HG02938 (cell line): ENCODE measurements around the gene SMDT1.
"Not testable (repeated sequence)": the region's sequence is repeated elsewhere in the genome, so short reads cannot be mapped to it uniquely, and the experiment has no call there.

Source experiments
- ATAC-seq: cut with Tn5 transposase; IDR thresholded peaks from one replicate; pipeline ENCODE4 v1.9.1; 2021; ENCODE audit warnings: mild to moderate bottlenecking, moderate library complexity; ENCODE audit not compliant: unreplicated experiment

Gene SMDT1

GRCh38 chr22:42070517-42071422 lies 8.7 kb upstream of the SMDT1 start, which contains the start of gene NAGA:
TSS of gene NAGA (minus strand) at chr22:42070812. CDS start at chr22:42070297, 515 bp downstream.
- peak; percentile 81 for ATAC-seq

DNA sequence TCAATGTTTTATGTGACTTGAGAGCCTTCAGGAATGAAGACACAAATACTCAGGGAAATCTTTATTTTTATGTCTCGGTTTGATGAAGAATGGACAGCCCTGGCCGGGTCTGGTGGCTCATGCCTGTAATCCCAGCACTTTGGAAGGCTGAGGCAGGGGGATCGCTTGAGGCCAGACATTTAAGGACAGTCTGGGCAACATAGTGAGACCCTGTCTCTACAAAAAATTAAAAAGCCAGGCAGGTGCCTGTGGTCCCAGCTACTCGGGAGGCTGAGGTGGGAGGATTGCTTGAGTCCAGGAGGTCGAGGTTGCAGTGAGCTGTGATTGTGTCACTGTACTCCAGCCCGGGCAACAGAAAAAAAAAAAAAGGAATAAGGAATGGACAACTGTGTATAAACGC lies 8.0 kb upstream of the SMDT1 start:
- not testable (repeated sequence) for ATAC-seq

DNA sequence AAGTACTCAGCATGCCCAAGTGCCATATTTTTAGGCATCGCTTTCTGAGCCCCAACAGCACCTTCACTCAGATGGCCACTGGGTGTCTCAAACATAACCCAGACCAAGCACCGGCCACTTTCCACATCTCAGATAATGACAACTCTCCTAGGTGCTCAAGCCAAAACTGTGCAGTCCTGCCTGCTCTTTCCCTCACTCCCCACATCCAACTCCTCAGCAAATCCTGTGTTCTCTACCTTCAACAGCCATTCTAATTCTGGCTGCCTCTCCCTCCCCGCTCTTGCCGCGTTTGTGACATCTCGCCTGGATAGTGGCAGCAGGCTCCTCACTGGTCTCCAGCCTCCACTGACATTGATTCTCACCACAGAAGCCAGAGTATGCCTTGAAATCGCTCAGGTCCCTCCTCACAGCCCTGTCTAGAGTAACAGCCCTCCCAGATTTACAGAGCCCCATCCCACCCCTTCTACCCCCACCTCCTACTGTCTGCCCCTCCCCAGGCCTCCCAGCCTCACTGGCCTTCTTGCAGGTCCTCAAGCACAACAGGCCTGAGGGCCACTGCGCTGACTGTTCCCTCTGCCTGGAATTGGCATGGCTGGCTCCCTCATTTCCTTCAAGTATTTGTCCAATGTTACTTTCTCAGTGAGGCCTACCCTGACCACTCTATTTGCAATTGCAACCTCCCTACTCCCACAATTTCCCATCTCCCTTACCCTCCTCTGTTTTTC lies 6.7 kb upstream of the SMDT1 start:
- no peak for ATAC-seq

- ATAC-seq: no peak
Observed at GRCh38 chr22:42073621-42074041, 5.9 kb upstream of the SMDT1 start.

GRCh38 chr22:42074132-42074811 lies 5.2 kb upstream of the SMDT1 start, which contains the start of gene PHETA2:
TSS of gene PHETA2 (plus strand) at chr22:42074248. CDS start at chr22:42077294, 3,046 bp downstream.
- ATAC-seq: no peak

- ATAC-seq: no peak
Observed at GRCh38 chr22:42074846-42075676, 4.4 kb upstream of the SMDT1 start.

GRCh38 chr22:42076764-42077485 lies 2.6 kb upstream of the SMDT1 start:
- ATAC-seq: no peak

GRCh38 chr22:42077486-42078125 lies 1.9 kb upstream of the SMDT1 start:
- ATAC-seq: no peak

GRCh38 chr22:42078469-42079318 lies 806 bp upstream of the SMDT1 start:
- peak; percentile 2 for ATAC-seq

DNA sequence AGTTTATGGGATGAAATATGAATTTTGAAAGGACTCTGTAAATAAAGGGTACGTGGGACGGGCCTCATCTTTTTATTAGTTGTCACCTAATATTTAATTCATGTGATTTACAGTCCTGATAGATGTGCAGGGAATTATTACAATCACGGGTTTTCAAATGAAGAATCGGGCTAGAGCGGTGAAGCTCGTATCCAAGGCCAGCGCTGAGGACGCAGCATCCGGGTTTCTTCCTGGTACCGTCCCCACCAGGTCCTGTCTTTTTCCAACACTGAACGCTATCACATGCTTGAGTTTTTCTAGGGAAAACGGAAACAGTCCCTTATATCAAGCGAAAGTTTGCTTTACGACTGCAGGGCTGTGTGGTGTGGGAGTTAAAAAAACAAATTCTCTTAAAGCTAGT lies 787 bp downstream of the SMDT1 start:
- no peak for ATAC-seq

GRCh38 chr22:42083119-42083518 lies 3.6 kb downstream of the SMDT1 start:
- no peak for ATAC-seq

DNA sequence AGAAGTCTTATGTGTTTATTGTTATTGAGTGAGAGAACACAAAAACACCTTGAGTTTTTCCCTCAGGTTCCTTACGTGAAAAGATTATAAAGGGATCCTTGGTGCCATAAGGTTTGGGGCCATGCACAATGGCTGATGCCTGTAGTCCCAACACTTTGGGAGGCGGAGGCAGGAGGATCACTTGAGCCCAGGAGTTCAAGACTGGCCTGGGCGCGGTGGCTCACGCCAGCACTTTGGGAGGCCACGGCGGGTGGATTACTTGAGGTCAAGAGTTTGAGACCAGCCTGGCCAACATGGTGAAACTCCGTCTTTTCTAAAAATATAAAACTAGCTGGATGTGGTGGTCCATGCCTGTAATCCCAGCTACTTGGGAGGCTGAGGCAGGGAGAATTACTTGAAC lies 5.4 kb downstream of the SMDT1 start:
- no peak for ATAC-seq

- ATAC-seq: no peak
Observed at GRCh38 chr22:42086051-42086450, 6.6 kb downstream of the SMDT1 start.

- peak; percentile 86 for ATAC-seq
Observed at GRCh38 chr22:42090596-42091454, 11.3 kb downstream of the SMDT1 start, which contains the start of gene NDUFA6. TSS of gene NDUFA6 (minus strand) at chr22:42090772. CDS start at chr22:42090744, 28 bp downstream.

DNA sequence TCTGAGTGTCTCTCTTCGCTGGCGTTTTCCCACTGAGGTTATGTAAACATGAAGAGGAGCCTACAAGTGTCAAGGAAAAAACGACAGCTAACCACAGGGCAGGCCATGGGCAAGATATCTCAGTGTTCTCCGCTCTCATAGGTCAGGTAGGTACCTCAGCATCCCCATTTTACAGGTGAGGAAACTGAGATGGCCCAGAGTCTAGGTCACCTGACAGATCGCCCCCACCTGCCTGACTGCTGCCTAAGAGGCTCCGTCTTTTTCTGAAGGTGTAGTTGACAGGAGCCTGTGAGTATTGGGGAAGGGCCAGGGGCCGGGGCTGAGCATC lies 11.9 kb downstream of the SMDT1 start:
- no peak for ATAC-seq

DNA sequence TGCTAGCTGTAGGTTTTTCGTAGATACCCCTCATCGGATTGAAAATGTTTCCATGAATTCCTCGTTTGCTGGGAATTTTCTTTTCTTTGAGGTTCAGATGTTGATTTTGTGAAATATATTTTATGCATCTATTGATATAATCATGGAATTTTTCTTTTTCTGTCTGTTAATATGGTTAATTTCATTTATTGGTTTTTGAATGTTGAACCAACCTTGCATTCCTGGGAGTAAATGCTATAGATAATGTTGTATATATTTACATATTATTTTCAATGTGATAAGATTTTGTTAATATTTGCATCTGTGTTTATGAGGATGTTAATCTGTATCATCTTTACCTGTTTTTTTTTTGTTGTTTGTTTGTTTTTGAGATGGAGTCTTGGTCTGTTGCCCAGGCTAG lies 21.7 kb downstream of the SMDT1 start:
- no peak for ATAC-seq

GRCh38 chr22:42104332-42104860 lies 24.9 kb downstream of the SMDT1 start:
- not testable (repeated sequence) for ATAC-seq
